GM19351 (cell line): Measurements from ENCODE around the gene PTPRN2.

ENCODE experiments used
- ATAC-seq: cut with Tn5 transposase; IDR thresholded peaks from one replicate; pipeline ENCODE4 v1.9.1; 2021; ENCODE audit warnings: mild to moderate bottlenecking, moderate library complexity; ENCODE audit not compliant: unreplicated experiment

Gene PTPRN2

GRCh38 chr7:157808042-157808441 is 779.6 kb downstream of the PTPRN2 start:
- ATAC-seq, result no peak

GRCh38 chr7:157807510-157807909 is 780.1 kb downstream of the PTPRN2 start:
- no peak for ATAC-seq

DNA sequence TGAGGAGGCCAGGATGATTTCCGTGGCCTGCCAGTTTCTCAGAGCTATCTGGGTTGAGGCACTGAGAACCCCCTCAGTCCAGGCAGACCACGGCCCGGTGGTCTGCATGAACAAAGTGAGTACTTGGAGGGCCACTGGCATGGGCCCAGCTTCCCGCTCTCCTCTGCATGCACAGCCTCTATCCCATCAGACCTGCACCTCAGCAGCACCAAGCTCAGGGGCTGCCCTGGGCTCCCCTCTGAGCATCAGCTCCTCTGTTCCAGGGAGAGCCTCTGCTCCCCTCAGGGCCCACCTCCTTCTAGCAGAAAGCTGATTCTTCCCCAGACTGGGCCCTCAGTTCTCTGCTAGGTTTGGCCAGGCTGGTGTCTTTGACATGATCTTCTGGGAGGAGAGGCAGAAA is 780.9 kb downstream of the PTPRN2 start:
- ATAC-seq, result no peak

- ATAC-seq, result no peak
Measured at GRCh38 chr7:157805713-157806112, 781.9 kb downstream of the PTPRN2 start.

GRCh38 chr7:157803906-157804305 is 783.7 kb downstream of the PTPRN2 start:
- ATAC-seq, result no peak

DNA sequence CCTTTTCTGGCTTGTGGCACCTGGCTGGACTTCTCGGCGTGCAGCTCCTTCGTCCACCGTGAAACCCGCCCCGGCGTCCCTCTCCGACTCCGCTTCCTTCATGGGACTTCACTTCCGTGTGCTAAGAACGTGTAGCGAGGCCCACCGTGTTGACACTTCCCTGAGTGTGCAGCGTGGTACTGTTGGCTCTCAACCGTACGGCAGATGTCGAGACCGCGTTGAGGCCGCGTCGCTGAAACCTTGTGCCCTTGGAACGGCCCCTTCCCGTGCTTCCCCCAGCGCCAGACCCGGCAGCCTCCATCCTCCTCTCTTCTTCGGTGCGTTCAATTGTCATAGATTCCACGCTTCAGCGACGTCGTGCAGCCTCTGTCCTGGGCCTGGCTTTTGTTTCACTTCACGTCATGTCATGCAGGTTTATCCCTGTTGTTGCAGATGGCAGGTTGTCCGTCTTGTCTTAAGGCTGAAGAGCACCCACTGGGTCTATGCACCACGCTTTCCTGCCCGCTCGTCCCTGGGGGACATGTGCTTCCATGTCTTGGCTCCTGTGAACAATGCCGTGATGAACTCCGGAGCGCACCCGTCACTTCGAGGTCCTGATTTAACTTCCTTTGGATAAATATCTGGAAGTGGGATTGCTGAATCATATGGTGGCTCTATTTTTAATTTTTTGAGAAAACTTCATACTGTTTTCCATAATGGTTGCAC is 785.5 kb downstream of the PTPRN2 start:
- no peak for ATAC-seq

DNA sequence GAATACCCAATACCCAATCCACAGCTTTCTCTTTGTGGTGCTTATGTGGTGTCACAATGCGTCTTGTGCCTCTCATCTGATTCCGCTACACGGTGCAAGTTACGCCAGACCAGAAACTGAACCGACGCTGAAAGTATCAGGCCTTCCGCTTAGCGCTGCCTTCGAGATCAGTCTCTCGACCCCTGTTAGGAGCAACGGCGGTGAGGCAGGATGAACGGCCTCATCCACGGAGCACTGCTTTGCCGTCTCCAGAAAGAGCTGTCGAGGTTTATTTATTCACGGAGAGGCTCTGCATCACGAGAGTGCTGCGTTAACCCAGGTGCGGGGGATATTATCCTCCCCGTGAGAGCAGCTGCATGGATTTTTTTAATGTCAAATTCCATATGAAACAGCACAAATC is 786.5 kb downstream of the PTPRN2 start:
- no peak for ATAC-seq

DNA sequence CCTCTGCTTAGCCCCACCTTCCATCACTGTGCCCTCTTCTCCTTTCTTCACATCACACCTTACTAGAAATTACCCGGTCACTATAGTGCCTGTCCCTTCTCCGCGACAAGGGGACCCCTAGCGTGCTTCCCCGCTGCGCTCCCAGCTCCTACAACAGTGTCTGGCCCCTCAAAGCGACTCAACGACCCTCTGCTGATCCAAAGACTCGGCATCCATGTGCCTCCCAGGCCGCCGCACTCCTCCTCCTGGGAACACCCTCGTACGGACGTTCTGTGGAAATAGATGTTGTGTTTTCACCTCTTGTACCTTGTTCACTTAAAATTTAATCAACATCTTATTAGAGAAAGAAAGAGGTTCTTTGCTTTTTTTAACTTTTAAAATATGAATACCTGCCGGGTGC is 787.3 kb downstream of the PTPRN2 start:
- no peak for ATAC-seq

DNA sequence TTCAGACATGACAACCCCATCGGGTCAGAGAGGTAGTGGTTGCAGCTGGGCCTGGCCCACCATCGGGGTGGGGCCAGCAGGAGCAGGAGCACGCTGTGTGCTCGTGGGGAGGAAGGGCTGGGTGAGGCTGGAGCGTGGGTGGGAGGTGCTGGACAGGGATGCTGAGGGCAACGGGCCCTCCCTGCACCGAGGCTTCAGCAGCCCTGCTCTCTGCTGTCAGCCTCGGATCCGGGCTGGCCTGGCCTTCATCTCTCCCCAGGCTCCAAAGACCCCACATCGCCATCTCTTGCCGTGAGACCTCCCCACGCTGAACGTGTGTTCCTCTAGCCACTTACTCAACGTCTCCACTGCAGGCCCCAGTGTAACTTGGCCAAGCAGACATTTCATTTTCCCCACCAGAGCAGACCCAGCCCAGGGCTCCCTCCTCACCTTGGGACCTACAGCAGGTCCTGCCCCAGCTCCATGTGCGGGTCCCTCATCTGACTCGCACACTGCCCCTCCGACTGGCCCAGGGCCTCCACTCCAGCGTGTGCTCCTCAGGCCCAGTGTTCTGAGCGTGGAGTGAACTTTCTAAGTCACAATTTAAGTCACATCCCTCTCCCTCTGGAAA is 788.4 kb downstream of the PTPRN2 start:
- ATAC-seq, result no peak

GRCh38 chr7:157797361-157797760 is 790.3 kb downstream of the PTPRN2 start:
- no peak for ATAC-seq

- no peak for ATAC-seq
Measured at GRCh38 chr7:157796846-157797245, 790.8 kb downstream of the PTPRN2 start.

- no peak for ATAC-seq
Measured at GRCh38 chr7:157795643-157796042, 792.0 kb downstream of the PTPRN2 start.

DNA sequence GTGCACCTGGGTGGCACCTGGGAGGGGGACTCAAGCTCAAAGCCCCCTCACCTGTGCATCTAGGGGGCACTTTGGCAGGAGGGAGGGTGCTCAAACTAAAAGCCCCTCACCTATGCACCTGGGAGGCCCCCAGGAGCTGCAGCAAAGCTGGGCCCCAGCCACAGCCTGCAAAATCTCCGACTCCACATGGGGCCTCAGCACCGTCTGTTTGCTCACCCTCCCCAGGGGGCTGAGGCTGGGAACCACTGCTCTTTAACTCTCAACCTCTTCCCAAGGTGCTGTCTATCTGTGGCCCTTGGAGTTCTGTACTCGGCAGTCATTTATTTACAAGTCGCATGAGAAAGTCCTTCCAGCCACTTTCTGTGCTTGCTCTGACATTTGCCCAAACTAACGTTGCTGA is 792.4 kb downstream of the PTPRN2 start:
- ATAC-seq, result no peak

GRCh38 chr7:157794746-157795065 is 792.9 kb downstream of the PTPRN2 start:
- ATAC-seq, result no peak

DNA sequence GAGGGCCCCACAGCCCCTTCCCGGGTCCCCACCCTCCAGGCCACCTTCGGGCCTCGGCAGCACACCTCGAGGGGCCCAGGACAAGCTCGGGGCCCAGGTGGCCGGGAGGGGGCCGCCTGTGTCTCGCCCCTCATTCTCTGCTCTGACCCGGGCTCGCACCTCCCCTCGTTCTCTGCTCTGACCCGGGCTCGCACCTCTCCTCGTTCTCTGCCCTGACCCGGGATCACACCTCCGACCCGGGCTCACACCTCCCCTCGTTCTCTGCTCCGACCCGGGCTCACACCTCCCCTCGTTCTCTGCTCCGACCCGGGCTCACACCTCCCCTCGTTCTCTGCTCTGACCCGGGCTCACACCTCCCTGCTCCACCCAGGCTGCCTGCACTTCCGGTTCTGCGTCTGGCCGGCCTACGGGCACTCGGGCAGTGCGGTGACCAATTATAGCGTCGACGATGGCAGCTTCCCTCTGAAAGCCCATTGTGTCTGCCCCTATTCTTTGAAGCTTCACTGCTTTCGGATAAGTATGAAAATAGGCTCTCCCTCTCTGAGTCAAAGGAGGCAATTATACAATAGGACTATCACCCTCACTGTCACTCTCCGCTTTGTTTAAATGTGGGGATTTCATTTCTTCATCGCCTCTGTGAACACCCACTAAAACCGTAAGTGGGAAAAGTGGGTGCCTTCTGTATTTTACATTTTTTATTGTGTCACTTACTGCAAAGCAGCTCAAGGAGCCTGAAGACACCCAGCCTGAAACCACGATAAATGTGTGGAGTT is 793.5 kb downstream of the PTPRN2 start:
- no peak for ATAC-seq

DNA sequence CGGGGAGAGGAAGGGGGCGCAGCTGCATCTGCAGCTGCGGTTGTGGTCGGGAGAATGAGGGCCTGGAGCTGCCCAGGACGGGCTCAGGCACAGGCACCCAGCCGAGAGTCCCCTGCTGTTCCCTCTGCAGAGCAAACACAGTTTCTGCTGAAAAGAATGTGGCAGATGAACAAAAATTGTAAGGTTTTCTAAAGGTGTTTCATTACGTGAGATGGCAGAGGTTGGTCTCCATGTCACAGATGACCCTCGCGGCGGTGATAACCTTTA is 794.6 kb downstream of the PTPRN2 start:
- ATAC-seq, result no peak

GRCh38 chr7:157792241-157793086 is 795.2 kb downstream of the PTPRN2 start:
- no peak for ATAC-seq

DNA sequence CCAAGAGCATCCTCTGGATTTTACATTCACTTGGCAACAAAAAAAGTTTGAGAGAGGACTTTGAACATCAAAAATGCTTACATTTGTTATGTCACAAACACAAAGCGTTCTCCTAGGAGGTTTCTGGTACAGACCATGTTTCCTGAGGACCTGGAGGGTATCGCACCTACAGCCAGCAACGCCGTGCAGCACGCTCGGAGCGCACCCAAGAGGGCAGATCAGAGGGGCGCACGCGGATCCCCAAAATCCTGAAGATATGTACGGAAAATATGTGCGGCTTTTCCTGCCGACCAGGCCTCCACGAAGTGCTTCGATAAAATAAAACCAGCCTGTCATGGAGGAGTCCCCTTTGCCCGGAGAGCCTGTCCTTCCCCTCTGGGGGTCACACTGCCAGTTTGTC is 796.0 kb downstream of the PTPRN2 start:
- ATAC-seq, result no peak

GRCh38 chr7:157791261-157791660 is 796.4 kb downstream of the PTPRN2 start:
- ATAC-seq, result no peak

GRCh38 chr7:157789942-157790341 is 797.7 kb downstream of the PTPRN2 start:
- ATAC-seq, result no peak

- no peak for ATAC-seq
Measured at GRCh38 chr7:157789094-157789493, 798.5 kb downstream of the PTPRN2 start.

DNA sequence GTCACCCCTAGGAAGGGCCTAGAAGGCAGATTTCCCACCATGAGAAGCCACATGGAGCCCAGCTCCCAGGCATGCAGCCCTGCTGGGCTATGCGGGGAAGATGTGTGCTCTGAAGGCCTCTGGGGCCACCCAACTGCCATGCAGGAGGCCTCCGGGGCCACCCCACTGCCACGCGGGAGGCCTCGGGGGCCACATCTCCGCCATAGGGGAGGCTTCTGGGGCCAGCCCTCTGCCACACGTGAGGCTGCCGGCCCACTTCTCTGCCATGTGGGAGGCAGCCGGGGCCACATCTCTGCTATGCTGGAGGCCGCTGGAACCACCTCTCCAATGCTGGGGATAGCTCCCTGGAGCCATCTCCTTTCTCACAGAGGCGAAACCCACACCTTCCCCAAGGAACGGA is 799.0 kb downstream of the PTPRN2 start:
- no peak for ATAC-seq
